ENCODE measurements around the gene TFIP11. TPM values are rescaled to one million over a fixed set of nuclear protein-coding genes. Genes with fewer than 3 reads are reported as not detected.

Gene TFIP11
- total RNA-seq, 1 donor from 2014 or later, result 23.2 TPM

- ATAC-seq, result peak; percentile 30
These were observed 9.3 kb downstream of the TFIP11 start for GRCh38 chr22:26502688-26503561.

GRCh38 chr22:26501996-26502395, 10.3 kb downstream of the TFIP11 start:
- no peak for ATAC-seq

DNA sequence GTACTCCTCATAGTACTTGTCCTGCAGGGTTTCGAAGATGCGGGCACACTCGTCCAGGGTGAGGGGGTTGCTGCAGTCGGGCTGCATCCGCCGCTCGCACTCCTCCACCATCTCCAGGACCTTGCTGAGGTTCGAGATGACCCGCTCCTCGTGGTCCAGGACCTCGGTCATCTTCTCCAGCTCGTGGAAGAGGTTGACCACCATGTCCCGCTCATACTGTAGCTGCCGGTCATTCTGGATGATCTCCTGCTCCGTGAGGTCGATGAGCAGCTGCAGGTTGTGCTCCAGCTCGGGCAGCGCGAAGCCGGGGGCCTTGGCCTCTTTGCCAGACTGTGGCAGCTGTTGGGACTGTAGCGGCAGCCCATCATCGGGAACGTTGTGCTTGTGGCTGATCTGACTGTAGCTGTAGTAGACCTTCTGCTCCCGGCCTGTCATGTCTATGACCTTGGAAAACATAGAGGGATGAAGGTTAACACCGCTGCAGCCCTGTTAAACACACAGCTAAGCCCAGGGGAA, 13.0 kb downstream of the TFIP11 start:
- peak; percentile 7 for ATAC-seq

GRCh38 chr22:26496456-26496855, 15.8 kb downstream of the TFIP11 start:
- no peak for ATAC-seq

DNA sequence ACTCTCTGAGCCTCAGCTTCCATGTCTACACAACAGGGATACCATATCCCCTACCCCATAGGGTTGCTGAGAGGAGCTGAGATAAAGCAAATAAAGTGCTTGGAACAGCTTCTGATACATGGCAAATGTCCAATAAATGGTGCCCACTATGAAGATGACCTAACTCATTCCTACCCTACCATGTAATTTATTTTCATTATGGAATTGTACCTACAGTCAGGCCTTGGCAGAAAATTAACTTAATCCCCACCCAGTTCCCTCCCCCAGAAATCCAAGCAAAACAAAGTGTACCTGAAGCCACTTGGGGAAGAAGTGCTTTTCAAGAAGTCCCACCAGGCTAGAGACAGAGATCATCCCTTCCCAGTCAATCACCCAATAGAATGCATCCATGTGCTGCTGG, 17.8 kb downstream of the TFIP11 start:
- ATAC-seq, result no peak

GRCh38 chr22:26492220-26492619, 20.1 kb downstream of the TFIP11 start:
- peak; percentile 66 for ATAC-seq

DNA sequence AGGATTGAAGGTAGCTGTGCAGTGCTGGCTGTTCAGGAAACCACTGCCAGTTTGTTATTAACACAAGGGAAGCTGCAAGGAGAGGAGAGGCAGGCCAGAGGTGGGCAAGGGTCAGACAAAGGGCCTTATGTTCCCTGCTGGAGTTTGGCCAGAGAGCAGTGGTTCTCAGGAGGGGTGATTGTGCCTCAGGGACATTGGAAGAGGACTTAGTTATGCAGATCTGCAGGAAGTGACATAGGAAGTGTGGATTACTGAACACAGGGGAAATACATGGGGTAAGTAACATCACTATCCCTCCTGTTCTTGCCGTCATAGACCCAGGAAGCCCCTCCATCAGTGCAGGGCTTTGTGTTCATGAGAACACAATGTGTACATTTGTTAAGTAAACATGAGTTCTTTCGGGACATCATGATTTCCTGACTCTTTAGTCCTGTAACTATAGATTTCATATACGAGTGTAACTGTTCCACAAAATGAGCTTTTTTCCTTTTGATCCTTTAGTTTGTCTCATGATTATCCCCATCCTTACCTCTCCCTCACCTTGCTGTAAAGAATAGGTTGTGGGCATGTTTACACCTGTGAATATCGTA, 22.7 kb downstream of the TFIP11 start:
- ATAC-seq, result no peak

- no peak for ATAC-seq
These were observed 24.3 kb downstream of the TFIP11 start for GRCh38 chr22:26487996-26488395.

DNA sequence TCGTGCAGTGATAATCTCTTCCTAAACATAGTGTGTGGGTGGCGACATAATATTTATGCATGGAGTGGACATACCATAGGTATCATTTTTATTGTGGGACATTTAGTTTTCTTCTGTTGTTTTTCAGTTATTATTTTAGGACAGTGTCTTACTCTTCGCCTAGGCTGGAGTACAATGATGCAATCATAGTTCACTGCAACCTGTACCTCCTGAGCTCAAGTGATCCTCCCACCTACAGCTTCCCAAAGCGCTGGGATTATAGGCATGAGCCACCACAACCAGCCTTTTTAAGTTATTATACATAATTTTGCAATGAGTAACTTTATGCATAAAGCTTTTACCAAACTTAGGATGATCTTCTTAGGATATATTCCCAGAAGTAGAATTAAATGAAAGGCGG, 25.9 kb downstream of the TFIP11 start:
- no peak for ATAC-seq

DNA sequence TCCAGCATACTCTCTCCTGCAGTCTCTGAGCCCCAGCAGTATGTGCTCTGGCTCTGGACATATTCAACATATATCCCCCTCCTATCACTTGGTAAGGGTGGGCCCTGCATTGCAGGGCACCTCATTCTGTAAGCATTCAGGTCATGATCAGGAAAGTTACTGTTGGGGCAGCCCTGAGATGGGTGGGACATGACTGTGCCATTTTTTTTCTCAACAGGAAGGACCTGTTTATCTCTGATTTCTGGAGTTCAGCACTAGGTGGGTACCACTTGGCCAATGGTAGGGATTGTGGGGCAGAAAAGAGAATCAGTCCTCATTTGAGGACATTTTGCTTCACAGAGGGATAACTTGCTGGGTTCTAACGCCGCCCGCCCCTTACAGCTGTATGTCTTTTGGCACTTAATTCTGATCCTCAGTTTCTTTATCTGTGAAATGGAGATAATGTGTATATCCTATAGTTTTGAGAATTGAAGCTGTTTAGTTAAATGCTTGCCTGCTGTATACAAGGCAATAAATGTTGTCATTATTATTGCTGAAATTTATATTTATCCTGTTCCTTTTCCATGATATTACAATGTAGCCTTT, 26.4 kb downstream of the TFIP11 start:
- ATAC-seq, result no peak

- ATAC-seq, result no peak
These were observed 27.3 kb downstream of the TFIP11 start for GRCh38 chr22:26485013-26485412.

GRCh38 chr22:26484360-26484706, 27.9 kb downstream of the TFIP11 start:
- ATAC-seq, result no peak

- peak; percentile 89 for ATAC-seq
These were observed 28.6 kb downstream of the TFIP11 start, which contains the start of the genes HPS4 and SRRD for GRCh38 chr22:26483439-26484359. Gene HPS4 (minus strand): TSS chr22:26483783. CDS start chr22:26481762, 2,021 bp downstream. Gene SRRD (plus strand): TSS chr22:26483877. CDS start chr22:26483891, 14 bp downstream.

- ATAC-seq, result no peak
These were observed 29.2 kb downstream of the TFIP11 start for GRCh38 chr22:26483043-26483438.

DNA sequence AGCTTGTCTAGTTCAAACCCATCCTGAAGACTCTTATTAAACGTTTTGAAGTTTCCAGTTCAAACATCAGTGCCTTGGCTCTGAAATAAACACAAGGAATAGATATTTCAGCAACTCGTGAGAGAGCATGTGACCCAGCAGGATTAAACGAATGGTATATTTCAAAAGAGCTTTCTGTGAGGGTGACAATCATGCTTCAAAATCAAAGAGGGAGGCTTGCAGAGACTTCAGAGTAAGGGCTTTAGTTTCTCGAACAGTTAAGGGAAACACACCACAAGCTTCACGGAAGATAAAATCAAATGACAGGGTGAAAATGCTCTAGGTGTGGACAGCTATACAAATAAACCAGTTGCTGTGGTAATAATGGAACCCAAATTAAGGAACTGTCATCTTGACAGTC, 30.1 kb downstream of the TFIP11 start:
- ATAC-seq, result no peak

DNA sequence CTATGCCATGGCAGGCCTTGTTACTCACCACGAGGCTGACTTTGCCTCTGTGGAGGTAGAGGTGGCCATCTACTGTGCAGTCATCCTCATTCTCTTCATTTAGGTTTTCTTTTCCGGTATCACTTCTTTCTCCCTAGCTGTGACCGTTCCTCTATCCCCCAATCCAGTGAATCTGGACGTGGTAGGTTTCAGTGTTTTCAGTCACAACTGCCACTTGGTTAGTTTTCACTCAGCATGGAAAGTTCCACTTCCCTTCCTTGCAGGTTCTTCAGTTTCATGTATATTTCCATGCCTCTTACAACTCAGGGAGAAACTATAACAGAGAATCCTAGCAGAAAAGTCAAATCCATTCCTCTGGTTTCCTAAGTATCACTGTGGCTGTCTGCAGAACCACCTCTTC, 30.6 kb downstream of the TFIP11 start:
- ATAC-seq, result no peak

DNA sequence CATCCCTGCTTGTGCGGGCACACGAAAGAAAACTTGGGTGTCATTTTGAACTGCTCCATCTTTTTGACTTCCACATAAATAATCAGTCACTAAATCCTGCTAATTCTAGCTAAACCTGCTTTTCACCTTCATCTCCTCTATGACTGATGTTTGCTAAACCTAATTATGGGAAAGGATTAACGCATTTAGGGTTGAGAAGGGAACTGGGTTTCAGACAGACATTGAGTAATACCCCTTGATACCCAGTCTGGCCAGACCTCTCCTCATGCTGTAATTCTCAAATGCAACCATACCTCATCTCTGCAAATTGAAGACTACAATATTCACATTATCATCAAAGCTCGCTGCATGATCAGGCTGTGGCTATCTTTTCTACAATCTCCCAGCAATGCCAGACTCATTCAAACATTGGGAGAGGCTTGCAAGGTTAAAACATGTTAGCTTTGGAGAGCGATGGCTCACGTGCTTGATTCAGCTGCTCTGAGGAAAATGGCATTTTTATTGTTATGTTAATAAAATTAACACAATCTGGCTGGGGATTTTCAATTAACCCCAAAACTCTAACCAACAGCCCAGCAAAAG, 31.1 kb downstream of the TFIP11 start:
- ATAC-seq, result peak; percentile 53

GRCh38 chr22:26480611-26480932, 31.7 kb downstream of the TFIP11 start:
- ATAC-seq, result no peak

- peak; percentile 38 for ATAC-seq
These were observed 32.3 kb downstream of the TFIP11 start for GRCh38 chr22:26479792-26480610.

DNA sequence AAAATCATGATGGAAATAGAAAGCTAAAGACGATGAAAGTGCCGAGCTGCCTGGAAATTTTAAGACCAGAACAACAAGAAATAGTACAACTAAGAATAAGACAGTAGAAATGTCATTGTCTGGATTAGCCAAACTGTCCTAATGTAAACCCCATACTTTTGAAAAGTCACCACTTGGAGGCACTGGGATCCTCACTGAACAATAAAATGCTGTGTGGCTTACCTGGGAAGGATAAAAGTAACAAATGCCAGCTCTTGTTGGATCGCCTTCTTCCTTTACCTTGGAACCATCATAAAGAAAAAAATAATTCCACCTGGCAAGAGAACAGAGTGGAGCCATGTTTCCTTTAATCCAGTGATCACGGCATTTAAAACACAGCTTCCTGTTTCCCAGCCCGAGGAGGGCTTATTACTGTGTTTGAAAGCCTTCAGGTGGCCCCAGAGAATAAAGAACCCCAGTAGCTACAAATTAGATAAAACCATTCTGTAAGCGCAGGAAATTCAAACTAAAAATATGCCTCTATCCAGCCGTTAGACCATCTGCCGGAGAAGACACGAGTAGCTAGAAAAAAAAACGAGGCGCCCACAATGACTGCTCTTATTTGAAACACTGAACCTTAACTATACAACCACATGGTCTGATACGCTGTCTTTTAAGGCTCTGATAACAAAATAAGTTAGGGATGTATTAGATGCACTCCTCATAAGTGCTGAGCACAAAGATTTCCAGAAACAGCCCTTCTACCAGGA, 33.1 kb downstream of the TFIP11 start:
- no peak for ATAC-seq

Measured in esophagus mucosa (tissue), 1 donor.